H9 (cell line): Measurements from ENCODE around the gene LY6G5C. TPM values are rescaled to one million over a fixed set of nuclear protein-coding genes. Genes with fewer than 3 reads are reported as not detected.

Experiments
- DNase-seq: peaks from one replicate; pipeline ENCODE4 v3.0.0-alpha.2; 2017
- H2AFZ ChIP-seq: one replicate; pipeline ENCODE4 v1.6.1; 2013; ENCODE audit warnings: mild to moderate bottlenecking, low read length, control low read depth, moderate library complexity
- H2AK5ac ChIP-seq: 2 replicates; pipeline ENCODE4 v1.6.1; 2013; ENCODE audit warnings: low read length, control low read depth, mixed read lengths; ENCODE audit not compliant: insufficient read length
- H2BK120ac ChIP-seq: one replicate; pipeline ENCODE4 v1.6.1; 2013; ENCODE audit warnings: low read depth, mild to moderate bottlenecking, low read length, control low read depth, inconsistent platforms; ENCODE audit not compliant: poor library complexity, severe bottlenecking
- H2BK12ac ChIP-seq: 2 replicates; pipeline ENCODE4 v1.6.1; 2013; ENCODE audit warnings: low read length, control low read depth, mixed read lengths, low read depth; ENCODE audit not compliant: insufficient read length
- H2BK15ac ChIP-seq: 2 replicates; pipeline ENCODE4 v1.6.1; 2013; ENCODE audit warnings: low read depth, low read length, control low read depth
- H2BK20ac ChIP-seq: one replicate; pipeline ENCODE4 v1.6.1; 2013; ENCODE audit warnings: low read depth, mild to moderate bottlenecking, low read length, control low read depth, inconsistent platforms; ENCODE audit not compliant: poor library complexity, severe bottlenecking
- H2BK5ac ChIP-seq: 2 replicates; pipeline ENCODE4 v1.6.1; 2013; ENCODE audit warnings: low read length, control low read depth, mixed read lengths; ENCODE audit not compliant: insufficient read length
- H3K14ac ChIP-seq: 2 replicates; pipeline ENCODE4 v1.6.1; 2013; ENCODE audit warnings: low read length, control low read depth; ENCODE audit not compliant: insufficient read depth
- H3K18ac ChIP-seq: 2 replicates; pipeline ENCODE4 v1.6.1; 2013; ENCODE audit warnings: low read depth, mild to moderate bottlenecking, mixed read lengths, low read length, control low read depth; ENCODE audit not compliant: insufficient read length
- H3K23ac ChIP-seq: 2 replicates; pipeline ENCODE4 v1.6.1; 2013; ENCODE audit warnings: low read length, control low read depth, mixed read lengths, low read depth; ENCODE audit not compliant: insufficient read length
- H3K23me2 ChIP-seq: 2 replicates; pipeline ENCODE4 v1.6.1; 2013; ENCODE audit warnings: low read depth, mild to moderate bottlenecking, mixed read lengths, low read length, control low read depth; ENCODE audit not compliant: insufficient read length, poor library complexity, severe bottlenecking
- H3K27ac ChIP-seq: 2 replicates; pipeline ENCODE4 v1.5.1; 2013; ENCODE audit warnings: low read length, control low read depth, mixed read lengths, low read depth; ENCODE audit not compliant: insufficient read length
- H3K27me3 ChIP-seq: 2 replicates; pipeline ENCODE4 v1.6.1; 2013; ENCODE audit warnings: low read length, control low read depth, inconsistent platforms; ENCODE audit not compliant: insufficient read depth
- H3K4ac ChIP-seq: 2 replicates; pipeline ENCODE4 v1.6.1; 2013; ENCODE audit warnings: low read depth, mild to moderate bottlenecking, control low read depth, inconsistent platforms, low read length, moderate library complexity
- H3K4me1 ChIP-seq: 2 replicates; pipeline ENCODE4 v1.6.1; 2013; ENCODE audit warnings: low read length, control low read depth, inconsistent platforms; ENCODE audit not compliant: insufficient read depth
- H3K4me2 ChIP-seq: 2 replicates; pipeline ENCODE4 v1.6.1; 2013; ENCODE audit warnings: low read length, control low read depth, mixed read lengths; ENCODE audit not compliant: insufficient read length, insufficient read depth
- H3K56ac ChIP-seq: 2 replicates; pipeline ENCODE4 v1.6.1; 2013; ENCODE audit warnings: low read depth, mild to moderate bottlenecking, mixed read lengths, low read length, control low read depth; ENCODE audit not compliant: insufficient read length
- H3K79me1 ChIP-seq: 2 replicates; pipeline ENCODE4 v1.6.1; 2013; ENCODE audit warnings: low read depth, mild to moderate bottlenecking, moderate library complexity, low read length, control low read depth, inconsistent platforms; ENCODE audit not compliant: insufficient read depth, poor library complexity, severe bottlenecking
- H3K79me2 ChIP-seq: 2 replicates; pipeline ENCODE4 v1.6.1; 2013; ENCODE audit warnings: low read length, control low read depth, inconsistent platforms; ENCODE audit not compliant: insufficient read depth
- H3K9ac ChIP-seq: 2 replicates; pipeline ENCODE4 v1.6.1; 2013; ENCODE audit warnings: low read length, control low read depth, mixed read lengths; ENCODE audit not compliant: insufficient read length; ENCODE audit errors: extremely low read depth
- H3K9me3 ChIP-seq: one replicate; pipeline ENCODE4 v1.6.1; 2013; ENCODE audit warnings: low read depth, low read length, inconsistent platforms; ENCODE audit not compliant: control insufficient read depth
- H3T11ph ChIP-seq: one replicate; pipeline ENCODE4 v1.6.1; 2013; ENCODE audit warnings: mild to moderate bottlenecking, low read length, control low read depth, inconsistent platforms
- H4K20me1 ChIP-seq: one replicate; pipeline ENCODE4 v1.6.1; 2013; ENCODE audit not compliant: control insufficient read depth, insufficient read length, insufficient read depth
- H4K5ac ChIP-seq: 2 replicates; pipeline ENCODE4 v1.6.1; 2013; ENCODE audit warnings: low read depth, mild to moderate bottlenecking, mixed read lengths, low read length, control low read depth; ENCODE audit not compliant: insufficient read length
- H4K8ac ChIP-seq: replicated peaks from 2 replicates; pipeline ENCODE4 v1.6.1; 2013; ENCODE audit warnings: low read length, control low read depth, mixed read lengths, low read depth; ENCODE audit not compliant: insufficient read length
- H4K91ac ChIP-seq: 2 replicates; pipeline ENCODE4 v1.6.1; 2013; ENCODE audit warnings: low read depth, mild to moderate bottlenecking, moderate library complexity, mixed read lengths, low read length, control low read depth; ENCODE audit not compliant: insufficient read length
- H3K27ac Mint-ChIP-seq, 3 experiments: 2 replicates in 2 of 3; 3 replicates in 1 of 3; pipeline ENCODE4 v1.8.0; 2020 to 2021; ENCODE audit warnings: mixed read lengths in 3 of 3, mild to moderate bottlenecking in 1 of 3, moderate library complexity in 1 of 3
- H3K27me3 Mint-ChIP-seq: 2 replicates; pipeline ENCODE4 v1.8.0; 2021; ENCODE audit warnings: low read depth, mild to moderate bottlenecking, moderate library complexity, mixed read lengths
- H3K36me3 Mint-ChIP-seq, 3 experiments: 2 replicates in 2 of 3; 3 replicates in 1 of 3; pipeline ENCODE4 v1.8.0; 2020 to 2021; ENCODE audit warnings: low read depth in 3 of 3, mixed read lengths in 3 of 3; ENCODE audit not compliant: insufficient read depth in 1 of 3
- H3K4me1 Mint-ChIP-seq, 2 experiments: 2 replicates each; pipeline ENCODE4 v1.8.0; 2020; ENCODE audit warnings: mixed read lengths in 2 of 2
- H3K4me3 Mint-ChIP-seq, 2 experiments: 2 replicates in 1 of 2; 3 replicates in 1 of 2; pipeline ENCODE4 v1.8.0; 2020 to 2021; ENCODE audit warnings: mild to moderate bottlenecking in 2 of 2, mixed read lengths in 2 of 2, moderate library complexity in 1 of 2
- H3K9me3 Mint-ChIP-seq, 2 experiments: 2 replicates in 1 of 2; 3 replicates in 1 of 2; pipeline ENCODE4 v1.8.0; 2020; ENCODE audit warnings: mild to moderate bottlenecking in 2 of 2, mixed read lengths in 2 of 2, moderate library complexity in 1 of 2
- WGBS: extraction: QIAGEN DNeasy Blood & Tissue Kit; methylation state at CpG from one replicate; pipeline ENCODE4 v1.1.7; 2013; ENCODE audit warnings: missing lambda C conversion rate, low lambda C conversion rate, mixed read lengths; ENCODE audit not compliant: insufficient read length; ENCODE audit errors: extremely low coverage; 5-methylcytosine and 5-hydroxymethylcytosine counted together
- total RNA-seq: library from RNA; stranded (reverse); gene quantifications from 2 replicates; pipeline ENCODE4 v1.2.1, GENCODE V29; 2021
- TF ChIP-seq, protein P1 (sequence below): fragments of 200-600 bp; sonication (generic); conservative IDR thresholded peaks from 3 replicates; pipeline ENCODE4 v1.8.0; 2021; ENCODE audit warnings: antibody characterized with exemption, mild to moderate bottlenecking

The LY6G5C gene
- total RNA-seq, 1 experiment from 2014 or later = 2.2 TPM

GRCh38 chr6:31697555-31697954 is 16.7 kb upstream of the LY6G5C start:
- no peak for DNase-seq
- Histone ChIP-seq H3K27me3 (no peaks in the 10 kb centered on the region), H4K20me1 (no peaks in the 10 kb centered on the region), H3K56ac (no peak overlapping the region), H2AK5ac (no peak overlapping the region), H3K79me2 (peaks cover 2% of the 10 kb centered on the region; the same call in 1 of the 2 replicates), H3K9me3 (no peaks in the 10 kb centered on the region), H3K4me2 (no peak overlapping the region), H3T11ph (no peak overlapping the region), H4K5ac (no peak overlapping the region), H2BK12ac (no peak overlapping the region), H2BK120ac (no peak overlapping the region), H3K4ac (no peak overlapping the region), H4K8ac (no peak overlapping the region), H2BK5ac (no peak overlapping the region), H3K9ac (no peak overlapping the region), H2BK20ac (no peak overlapping the region), H3K23ac (no peak overlapping the region), H3K18ac (no peak overlapping the region), H3K4me1 (peaks cover 4% of the 10 kb centered on the region; the same call in 1 of the 2 replicates), H3K14ac (no peak overlapping the region), H3K27ac (no peak overlapping the region), H3K23me2 (peaks cover 3% of the 10 kb centered on the region), H2BK15ac (no peak overlapping the region), H4K91ac (no peak overlapping the region), H3K79me1 (peaks cover 6% of the 10 kb centered on the region), H2AFZ (no peak overlapping the region)
- no CpG with 5 or more reads among the region's 3 CpGs for WGBS
- no peak overlapping the region; a peak in 2 of 7 replicates for H3K27ac Mint-ChIP-seq
- H3K36me3 Mint-ChIP-seq = peaks cover 4 to 54% (median 25%) of the 10 kb centered on the region in 3 experiments; a peak in 6 of 7 replicates
- TF ChIP-seq, protein P1, sequence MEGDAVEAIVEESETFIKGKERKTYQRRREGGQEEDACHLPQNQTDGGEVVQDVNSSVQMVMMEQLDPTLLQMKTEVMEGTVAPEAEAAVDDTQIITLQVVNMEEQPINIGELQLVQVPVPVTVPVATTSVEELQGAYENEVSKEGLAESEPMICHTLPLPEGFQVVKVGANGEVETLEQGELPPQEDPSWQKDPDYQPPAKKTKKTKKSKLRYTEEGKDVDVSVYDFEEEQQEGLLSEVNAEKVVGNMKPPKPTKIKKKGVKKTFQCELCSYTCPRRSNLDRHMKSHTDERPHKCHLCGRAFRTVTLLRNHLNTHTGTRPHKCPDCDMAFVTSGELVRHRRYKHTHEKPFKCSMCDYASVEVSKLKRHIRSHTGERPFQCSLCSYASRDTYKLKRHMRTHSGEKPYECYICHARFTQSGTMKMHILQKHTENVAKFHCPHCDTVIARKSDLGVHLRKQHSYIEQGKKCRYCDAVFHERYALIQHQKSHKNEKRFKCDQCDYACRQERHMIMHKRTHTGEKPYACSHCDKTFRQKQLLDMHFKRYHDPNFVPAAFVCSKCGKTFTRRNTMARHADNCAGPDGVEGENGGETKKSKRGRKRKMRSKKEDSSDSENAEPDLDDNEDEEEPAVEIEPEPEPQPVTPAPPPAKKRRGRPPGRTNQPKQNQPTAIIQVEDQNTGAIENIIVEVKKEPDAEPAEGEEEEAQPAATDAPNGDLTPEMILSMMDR = no peak
- H3K27me3 Mint-ChIP-seq = no peaks in the 10 kb centered on the region; the same call in 1 of the 2 replicates
- no peaks in the 10 kb centered on the region; a peak in 1 of 5 replicates for H3K9me3 Mint-ChIP-seq
- no peak overlapping the region for H3K4me3 Mint-ChIP-seq
- H3K4me1 Mint-ChIP-seq = peaks cover 8 to 9% of the 10 kb centered on the region in 2 experiments
